ENCODE data around the gene DENND2A.

GRCh38 chr7:140635816-140636215 lies 4.8 kb downstream of the DENND2A start:
- TF ChIP-seq CTCF (IDR thresholded peaks at IDR 0.05 in 4 of 5, conservative IDR thresholded peaks at IDR 0.05 in 1 of 5) (no peak), POLR2A (IDR thresholded peaks at IDR 0.05) (no peak)
